ENCODE measurements around the gene CCL5. TPM values are rescaled to one million over a fixed set of nuclear protein-coding genes. Genes with fewer than 3 reads are reported as not detected.

Gene CCL5
- total RNA-seq, 1 experiment from 2014 or later: not detected

- Mint-ChIP-seq H3K9me3 (no peaks in the 10 kb centered on the region), H3K4me1 (peaks cover 4 to 5% of the 10 kb centered on the region in 2 experiments), H3K36me3 (ENCODE audit: insufficient read depth in 1 of 3, low read depth in 3 of 3) (no peaks in the 10 kb centered on the region), H3K27ac (no peak overlapping the region), H3K4me3 (no peak overlapping the region), H3K27me3 (ENCODE audit: low read depth) (peaks cover 1% of the 10 kb centered on the region; the same call in 1 of the 2 replicates)
- no peak for TF ChIP-seq CTCF (conservative IDR thresholded peaks at IDR 0.05)
- no peak overlapping the region for H3T11ph ChIP-seq (ENCODE audit: low read length)
- H3K79me1 ChIP-seq (ENCODE audit: insufficient read depth, low read depth, low read length, poor library complexity, severe bottlenecking): no peaks in the 10 kb centered on the region
- no peak overlapping the region for H3K18ac ChIP-seq (ENCODE audit: insufficient read length, low read depth, low read length)
- H3K4me1 ChIP-seq (ENCODE audit: insufficient read depth, low read length): peaks cover 3% of the 10 kb centered on the region; the same call in 1 of the 2 replicates
- no peak overlapping the region for H3K56ac ChIP-seq (ENCODE audit: insufficient read length, low read depth, low read length)
- H2BK15ac ChIP-seq (ENCODE audit: low read depth, low read length): no peak overlapping the region
- H3K23me2 ChIP-seq (ENCODE audit: insufficient read length, low read depth, low read length, poor library complexity, severe bottlenecking): no peaks in the 10 kb centered on the region
- no peak for DNase-seq
- H4K5ac ChIP-seq (ENCODE audit: insufficient read length, low read depth, low read length): no peak overlapping the region
- H4K91ac ChIP-seq (ENCODE audit: insufficient read length, low read depth, low read length): no peak overlapping the region
- H3K79me2 ChIP-seq (ENCODE audit: insufficient read depth, low read length): no peaks in the 10 kb centered on the region
- H2BK12ac ChIP-seq (ENCODE audit: insufficient read length, low read depth, low read length): no peak overlapping the region
- no peak overlapping the region for H2AFZ ChIP-seq (ENCODE audit: low read length)
- H2BK5ac ChIP-seq (ENCODE audit: insufficient read length, low read length): no peak overlapping the region
- H2BK120ac ChIP-seq (ENCODE audit: low read depth, low read length, poor library complexity, severe bottlenecking): no peak overlapping the region
- H2BK20ac ChIP-seq (ENCODE audit: low read depth, low read length, poor library complexity, severe bottlenecking): no peak overlapping the region
- no peak overlapping the region for H3K4me2 ChIP-seq (ENCODE audit: insufficient read depth, insufficient read length, low read length)
- H3K27ac ChIP-seq (ENCODE audit: insufficient read length, low read depth, low read length): no peak overlapping the region
- no peaks in the 10 kb centered on the region for H4K20me1 ChIP-seq (ENCODE audit: control insufficient read depth, insufficient read depth, insufficient read length)
- H3K9me3 ChIP-seq (ENCODE audit: control insufficient read depth, low read depth, low read length): no peaks in the 10 kb centered on the region
- H3K23ac ChIP-seq (ENCODE audit: insufficient read length, low read depth, low read length): no peak overlapping the region
- H3K14ac ChIP-seq (ENCODE audit: insufficient read depth, low read length): no peak overlapping the region
- H3K9ac ChIP-seq (ENCODE audit: extremely low read depth, insufficient read length, low read length): no peak overlapping the region
- H2AK5ac ChIP-seq (ENCODE audit: insufficient read length, low read length): no peak overlapping the region
- no peaks in the 10 kb centered on the region for H3K27me3 ChIP-seq (ENCODE audit: insufficient read depth, low read length)
- H3K4ac ChIP-seq (ENCODE audit: low read depth, low read length): no peak overlapping the region
- no peak overlapping the region for H4K8ac ChIP-seq (replicated peaks; ENCODE audit: insufficient read length, low read depth, low read length)
These were observed 2.7 kb downstream of the CCL5 start for GRCh38 chr17:35877345-35878029.

All from H9 (cell line).